K562 (cell line): ENCODE results near the gene MRPL40. TPM values are rescaled to one million over a fixed set of nuclear protein-coding genes. Genes with fewer than 3 reads are reported as not detected.

Experiments
- ATAC-seq: fragments of 200-7000 bp; cut with Tn5 transposase; 3 replicates; pipeline ENCODE4 v1.9.1; 2020; ENCODE audit warnings: moderate library complexity
- BruUV-seq: library from RNA; stranded (reverse); fragments of 400-500 nt; replicated peaks from 2 replicates; lab custom pipeline; 2021; lab: Mats Ljungman, UMichigan
- CTCF ChIA-PET: fragments of 300-600 bp; formaldehyde crosslinking; extraction: SDS; loops from one replicate; lab custom pipeline; 2021; ENCODE audit warnings: low intra/inter-chr PET ratio; lab: Yijun Ruan, JAX
- POLR2A ChIA-PET: fragments of 300-600, 350-650 bp; sonication (Branson Sonifier 250); formaldehyde crosslinking; extraction: SDS; loops from one replicate; lab custom pipeline; 2021; ENCODE audit warnings: antibody characterized with exemption, inconsistent platforms; lab: Yijun Ruan, JAX
- DNase-seq, 4 experiments: peaks; one replicate each; pipeline versions ENCODE4 v3.0.0 to v3.0.0-alpha.2; 2011 to 2018; ENCODE audit warnings: low spot score in 3 of 4, mixed read lengths in 3 of 4; ENCODE audit errors: extremely low read depth in 1 of 4
- FAIRE-seq: peaks from 2 replicates; lab custom pipeline; 2011; peaks lifted over from hg19 to GRCh38; lab: Jason Lieb, UNC
- H2AFZ ChIP-seq: 2 replicates; pipeline ENCODE4 v1.6.0; 2011; ENCODE audit warnings: low read depth, low read length, control low read depth, inconsistent platforms
- H3K27ac ChIP-seq: fragments of 200-600 bp; 3 replicates; pipeline ENCODE4 v1.8.0; 2011; ENCODE audit warnings: low read depth, mild to moderate bottlenecking, control low read depth, inconsistent platforms, low read length, moderate library complexity, mixed read lengths; ENCODE audit errors: extremely low read depth
- H3K27me3 ChIP-seq, 2 experiments: fragments of 300-600 bp in 1 of 2; 2 replicates in 1 of 2; 3 replicates in 1 of 2; pipeline versions ENCODE4 v1.6.0 to v1.8.0; 2011; ENCODE audit warnings: inconsistent platforms in 2 of 2, low read length in 2 of 2, mild to moderate bottlenecking in 1 of 2, mixed read lengths in 1 of 2, moderate library complexity in 1 of 2; ENCODE audit not compliant: control insufficient read depth in 2 of 2, insufficient read depth in 2 of 2
- H3K36me3 ChIP-seq: fragments of 300-600 bp; 3 replicates; pipeline ENCODE4 v1.8.0; 2011; ENCODE audit warnings: mild to moderate bottlenecking, low read length, inconsistent platforms; ENCODE audit not compliant: control insufficient read depth, insufficient read depth
- H3K4me1 ChIP-seq, 2 experiments: fragments of 200-600 bp in 1 of 2; replicated peaks in 1 of 2; 2 replicates in 1 of 2; 3 replicates in 1 of 2; pipeline versions ENCODE4 v1.5.1 to v1.8.0; 2011; ENCODE audit warnings: inconsistent platforms in 2 of 2, low read length in 2 of 2, mild to moderate bottlenecking in 1 of 2, mixed read lengths in 1 of 2, moderate library complexity in 1 of 2; ENCODE audit not compliant: control insufficient read depth in 2 of 2, insufficient read depth in 2 of 2
- H3K4me2 ChIP-seq: 2 replicates; pipeline ENCODE4 v1.6.1; 2011; ENCODE audit warnings: low read length, control low read depth, inconsistent platforms, mixed read lengths; ENCODE audit not compliant: insufficient read depth
- H3K4me3 ChIP-seq: fragments of 200-600 bp; sonication (generic), shearing (Covaris generic); 2 replicates; pipeline ENCODE4 v1.5.1; 2016; ENCODE audit warnings: control low read depth, inconsistent platforms
- H3K79me2 ChIP-seq: fragments of 200-600 bp; 3 replicates; pipeline ENCODE4 v1.8.0; 2011; ENCODE audit warnings: low read length, inconsistent platforms; ENCODE audit not compliant: control insufficient read depth, insufficient read depth
- H3K9ac ChIP-seq, 2 experiments: 2 replicates each; pipeline versions ENCODE4 v1.6.0 to v1.6.1; 2011; ENCODE audit warnings: low read depth in 2 of 2, low read length in 2 of 2, control low read depth in 1 of 2, inconsistent platforms in 1 of 2, mild to moderate bottlenecking in 1 of 2, mixed read lengths in 1 of 2; ENCODE audit not compliant: insufficient read depth in 1 of 2
- H3K9me1 ChIP-seq: one replicate; pipeline ENCODE4 v1.6.0; 2011; ENCODE audit warnings: inconsistent platforms, mild to moderate bottlenecking, low read length, moderate library complexity; ENCODE audit not compliant: control insufficient read depth, insufficient read depth
- H3K9me3 ChIP-seq: replicated peaks from 2 replicates; pipeline ENCODE4 v1.5.1; 2011; ENCODE audit warnings: low read depth, low read length, inconsistent platforms; ENCODE audit not compliant: control insufficient read depth, insufficient read depth
- H4K20me1 ChIP-seq: replicated peaks from 2 replicates; pipeline ENCODE4 v1.6.1; 2011; ENCODE audit warnings: low read length, inconsistent platforms, mixed read lengths; ENCODE audit not compliant: control insufficient read depth, insufficient read depth
- BCOR ChIP-seq: fragments of 450-650 bp; IDR thresholded peaks from 2 replicates; pipeline ENCODE4 v1.6.1; 2016
- CEBPB ChIP-seq: fragments of 450-650 bp; IDR thresholded peaks from 2 replicates; pipeline ENCODE4 v1.6.1; 2016; ENCODE audit warnings: missing genetic modification characterization, missing compliant biosample characterization
- EGR1 ChIP-seq: fragments of 450-650 bp; conservative IDR thresholded peaks from 2 replicates; pipeline ENCODE4 v1.6.1; 2017; ENCODE audit warnings: mild to moderate bottlenecking
- EZH2 ChIP-seq: IDR thresholded peaks from 2 replicates; pipeline ENCODE4 v1.6.1; 2012; ENCODE audit warnings: low read depth, mild to moderate bottlenecking, inconsistent platforms, low read length, borderline replicate concordance
- FOXJ3 ChIP-seq: sonication (generic); formaldehyde crosslinking; IDR thresholded peaks from 2 replicates; pipeline ENCODE4 v1.4.0; 2020; ENCODE audit warnings: mild to moderate bottlenecking, missing genetic modification reagents
- HMGN3 ChIP-seq: IDR thresholded peaks from 2 replicates; pipeline ENCODE4 v1.6.1; 2011; ENCODE audit warnings: borderline replicate concordance, low read depth, mild to moderate bottlenecking, mixed read lengths, low read length; ENCODE audit not compliant: insufficient read length; ENCODE audit errors: extremely low read depth
- MCM7 ChIP-seq, 2 experiments: fragments of 450-650 bp; IDR thresholded peaks; 2 replicates each; pipeline ENCODE4 v1.6.1; 2016 to 2018
- RCOR1 ChIP-seq, 2 experiments: IDR thresholded peaks; 2 replicates each; pipeline ENCODE4 v1.6.1; 2012; ENCODE audit warnings: low read depth in 2 of 2, low read length in 2 of 2, borderline replicate concordance in 1 of 2, improper control_type of control experiment in 1 of 2
- RHOXF2B ChIP-seq: fragments of 250-450 bp; sonication (Bioruptor Pico); conservative IDR thresholded peaks from 2 replicates; pipeline ENCODE4 v1.5.1; 2021
- RNF2 ChIP-seq: sonication (generic); IDR thresholded peaks from 2 replicates; pipeline ENCODE4 v1.6.1; 2016
- SMARCA5 ChIP-seq: fragments of 450-650 bp; IDR thresholded peaks from 2 replicates; pipeline ENCODE4 v1.6.1; 2016
- ZNF551 ChIP-seq: fragments of 250-450 bp; sonication (Bioruptor Pico); IDR thresholded peaks from 2 replicates; pipeline ENCODE4 v1.5.0; 2021; ENCODE audit warnings: mild to moderate bottlenecking, moderate library complexity
- whole genome bisulfite sequencing: fragments of 100-300 bp; shearing (Covaris generic); methylation state at CpG from one replicate; pipeline ENCODE4 v1.1.6; 2016; ENCODE audit warnings: low coverage, mixed read lengths; ENCODE audit not compliant: insufficient coverage; ENCODE audit errors: missing lambda C conversion rate; 5-methylcytosine and 5-hydroxymethylcytosine counted together
- in situ Hi-C: fragments of 300-500 bp; cut with MboI; formaldehyde crosslinking; loops from 4 replicates; pipeline ENCODE4 v1.15.0; 2018; ENCODE audit warnings: inconsistent platforms, mixed read lengths
- intact Hi-C: fragments of 100-400 bp; cut with micrococcal nuclease; formaldehyde crosslinking; loops from 2 replicates; pipeline ENCODE4 v1.14.2; 2022
- polyA plus RNA-seq, 8 experiments: library from polyadenylated mRNA; depleted of rRNA in 4 of 8; stranded (reverse) in 5 of 8; unstranded in 3 of 8; fragments of >200 nt; fragmentation: Nextera tagmentation in 2 of 8; fragmentation: Illumina TruSeq in 1 of 8; extraction: Ambion mirVana in 2 of 8; extraction: Trizol in 1 of 8; gene quantifications; 2 replicates each; pipeline versions ENCODE4 v1.2.1 to v1.2.3, GENCODE V29; 2011 to 2014; ENCODE audit warnings: inconsistent platforms in 1 of 8, missing spikeins in 1 of 8
- total RNA-seq, 7 experiments: library from RNA; depleted of rRNA in 6 of 7; stranded (reverse); fragments of >200 nt in 6 of 7; fragmentation: Illumina TruSeq in 2 of 7; extraction: Trizol in 2 of 7; gene quantifications; 2 replicates each; pipeline versions ENCODE4 v1.2.1 to v1.2.3, GENCODE V29; 2011 to 2021; ENCODE audit warnings: low replicate concordance in 1 of 7
- TF ChIP-seq, protein P1 (sequence below): fragments of 250-450 bp; sonication (Bioruptor Pico); IDR thresholded peaks from 2 replicates; pipeline ENCODE4 v1.4.0; 2020
- TF ChIP-seq, protein P2 (sequence below): fragments of 450-650 bp; IDR thresholded peaks from 2 replicates; pipeline ENCODE4 v1.6.1; 2018; ENCODE audit not compliant: partially characterized antibody
- TF ChIP-seq, protein P3 (sequence below), 2 experiments: fragments of 450-650 bp in 1 of 2; sonication (generic) in 1 of 2; formaldehyde crosslinking in 1 of 2; IDR thresholded peaks in 1 of 2; conservative IDR thresholded peaks in 1 of 2; 2 replicates each; pipeline versions ENCODE4 v1.6.1 to v1.8.1; 2016 to 2023; ENCODE audit warnings: mild to moderate bottlenecking in 2 of 2, moderate library complexity in 2 of 2, inconsistent platforms in 1 of 2, missing genetic modification reagents in 1 of 2

The MRPL40 gene
- total and polyA plus RNA-seq, 9 of the 15 experiments (the other 6 are each of a cell fraction or from before 2014, with no cell fraction given), result 132 to 652 (median 208) TPM

DNA sequence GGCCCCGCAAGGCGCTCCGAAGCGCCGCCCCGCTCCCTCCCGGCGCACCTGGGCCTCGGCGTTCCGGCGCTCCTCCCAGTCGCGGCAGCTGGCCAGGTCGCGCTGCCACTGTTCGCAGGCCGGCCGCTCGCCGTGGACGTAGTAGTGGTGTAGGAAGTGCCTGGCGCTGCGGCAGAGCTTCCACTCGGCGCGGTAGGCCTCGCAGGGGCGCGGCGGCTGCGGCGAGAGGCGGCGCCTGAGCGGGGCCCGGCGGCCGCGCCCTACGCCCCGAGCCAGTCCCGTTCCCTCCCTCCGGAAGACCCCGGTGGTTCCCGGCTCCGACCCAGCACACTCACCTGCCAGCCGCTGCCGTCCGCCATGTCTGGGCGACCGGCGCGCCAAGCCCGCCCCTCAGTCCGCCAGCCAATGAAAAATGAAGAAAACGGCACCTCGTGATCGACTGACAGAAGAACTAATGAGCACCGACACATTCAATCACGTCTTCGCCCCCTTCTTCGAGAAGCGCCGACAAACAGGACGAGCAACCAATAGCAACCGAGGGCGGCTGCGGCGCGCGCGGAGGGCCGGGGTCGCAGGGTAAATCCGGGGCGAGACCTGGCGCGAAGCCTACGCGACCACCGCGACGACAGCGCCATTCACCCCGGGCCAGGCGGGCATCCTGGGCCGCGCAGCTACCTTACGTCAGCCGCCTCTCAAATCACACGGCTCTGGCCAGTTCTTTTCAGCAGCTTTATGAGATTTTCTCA, 15.2 kb downstream of the MRPL40 start, which contains the start of gene C22orf39:
TSS of gene C22orf39 (minus strand) at position 382 of the 746 bp plus-strand sequence. CDS start at position 359, 23 bp downstream.
- H3K4me1 ChIP-seq, result peaks cover 27 to 38% of the 10 kb centered on the region in 2 experiments
- H3K27ac ChIP-seq, result peak within 1 kb of the TSS; percentile 86
- H3K27me3 ChIP-seq, result no peaks in the 10 kb centered on the region
- ChIA-PET POLR2A (interaction anchor here (0.5 to 11.7 kb wide), 22 partner anchors 8 to 1391 kb away, joined by 3 to 284 read pairs (median 4); partner anchors contain the start of genes CDC45, HIRA, MRPL40 and UFD1), CTCF (interaction anchor here (0.7 kb wide), 1 partner anchor 308 kb away, joined by 4 read pairs; no protein-coding TSS in a partner anchor)
- peaks cover 57% of the 10 kb centered on the region for H3K79me2 ChIP-seq
- WGBS, result 9% methylated on average over 92 of the region's 92 CpGs
- H3K9me3 ChIP-seq, result no peaks in the 10 kb centered on the region
- peak within 1 kb of the TSS; percentile 94 for H2AFZ ChIP-seq
- H3K4me3 ChIP-seq, result peak within 1 kb of the TSS; percentile 73
- in situ Hi-C loops (no loop called here), intact Hi-C loops (loop anchor here (1.0 to 10.0 kb wide), 7 partner anchors 15 to 229 kb away; partner anchors contain the start of genes CDC45, MRPL40 and UFD1)
- H3K9ac ChIP-seq, result peak within 1 kb of the TSS; percentile 89 to 97
- ATAC-seq (peak; percentile 95), FAIRE-seq (peak; percentile 84), DNase-seq (peak; percentile 99 to 100 (median 100))
- no peaks in the 10 kb centered on the region for H3K9me1 ChIP-seq
- H3K36me3 ChIP-seq, result peaks cover 85% of the 10 kb centered on the region
- peaks cover 26% of the 10 kb centered on the region for H4K20me1 ChIP-seq
- no TSS peak for BruUV-seq
- H3K4me2 ChIP-seq, result peak within 1 kb of the TSS; percentile 97
- TF ChIP-seq, protein P1, sequence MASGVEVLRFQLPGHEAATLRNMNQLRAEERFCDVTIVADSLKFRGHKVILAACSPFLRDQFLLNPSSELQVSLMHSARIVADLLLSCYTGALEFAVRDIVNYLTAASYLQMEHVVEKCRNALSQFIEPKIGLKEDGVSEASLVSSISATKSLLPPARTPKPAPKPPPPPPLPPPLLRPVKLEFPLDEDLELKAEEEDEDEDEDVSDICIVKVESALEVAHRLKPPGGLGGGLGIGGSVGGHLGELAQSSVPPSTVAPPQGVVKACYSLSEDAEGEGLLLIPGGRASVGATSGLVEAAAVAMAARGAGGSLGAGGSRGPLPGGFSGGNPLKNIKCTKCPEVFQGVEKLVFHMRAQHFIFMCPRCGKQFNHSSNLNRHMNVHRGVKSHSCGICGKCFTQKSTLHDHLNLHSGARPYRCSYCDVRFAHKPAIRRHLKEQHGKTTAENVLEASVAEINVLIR, result peak; percentile 68
- TF ChIP-seq, protein P2, sequence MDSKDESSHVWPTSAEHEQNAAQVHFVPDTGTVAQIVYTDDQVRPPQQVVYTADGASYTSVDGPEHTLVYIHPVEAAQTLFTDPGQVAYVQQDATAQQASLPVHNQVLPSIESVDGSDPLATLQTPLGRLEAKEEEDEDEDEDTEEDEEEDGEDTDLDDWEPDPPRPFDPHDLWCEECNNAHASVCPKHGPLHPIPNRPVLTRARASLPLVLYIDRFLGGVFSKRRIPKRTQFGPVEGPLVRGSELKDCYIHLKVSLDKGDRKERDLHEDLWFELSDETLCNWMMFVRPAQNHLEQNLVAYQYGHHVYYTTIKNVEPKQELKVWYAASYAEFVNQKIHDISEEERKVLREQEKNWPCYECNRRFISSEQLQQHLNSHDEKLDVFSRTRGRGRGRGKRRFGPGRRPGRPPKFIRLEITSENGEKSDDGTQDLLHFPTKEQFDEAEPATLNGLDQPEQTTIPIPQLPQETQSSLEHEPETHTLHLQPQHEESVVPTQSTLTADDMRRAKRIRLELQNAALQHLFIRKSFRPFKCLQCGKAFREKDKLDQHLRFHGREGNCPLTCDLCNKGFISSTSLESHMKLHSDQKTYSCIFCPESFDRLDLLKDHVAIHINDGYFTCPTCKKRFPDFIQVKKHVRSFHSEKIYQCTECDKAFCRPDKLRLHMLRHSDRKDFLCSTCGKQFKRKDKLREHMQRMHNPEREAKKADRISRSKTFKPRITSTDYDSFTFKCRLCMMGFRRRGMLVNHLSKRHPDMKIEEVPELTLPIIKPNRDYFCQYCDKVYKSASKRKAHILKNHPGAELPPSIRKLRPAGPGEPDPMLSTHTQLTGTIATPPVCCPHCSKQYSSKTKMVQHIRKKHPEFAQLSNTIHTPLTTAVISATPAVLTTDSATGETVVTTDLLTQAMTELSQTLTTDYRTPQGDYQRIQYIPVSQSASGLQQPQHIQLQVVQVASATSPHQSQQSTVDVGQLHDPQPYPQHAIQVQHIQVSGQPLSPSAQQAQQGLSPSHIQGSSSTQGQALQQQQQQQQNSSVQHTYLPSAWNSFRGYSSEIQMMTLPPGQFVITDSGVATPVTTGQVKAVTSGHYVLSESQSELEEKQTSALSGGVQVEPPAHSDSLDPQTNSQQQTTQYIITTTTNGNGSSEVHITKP, result peak; percentile 39
- peak; percentile 83 for TF ChIP-seq EGR1
- no peak for TF ChIP-seq CEBPB (tag)
- TF ChIP-seq ZNF551, result no peak
- TF ChIP-seq SMARCA5, result no peak
- no peak for TF ChIP-seq MCM7 (IDR thresholded peaks at IDR 0.05)
- peak; percentile 94 for TF ChIP-seq HMGN3
- TF ChIP-seq EZH2, result no peak
- TF ChIP-seq RCOR1 (IDR thresholded peaks at IDR 0.05; ENCODE audit: borderline replicate concordance in 1 of 2, low read depth in 2 of 2, low read length in 2 of 2), result peak; percentile 36 to 86; a peak in 3 of 4 replicates
- TF ChIP-seq, protein P3, sequence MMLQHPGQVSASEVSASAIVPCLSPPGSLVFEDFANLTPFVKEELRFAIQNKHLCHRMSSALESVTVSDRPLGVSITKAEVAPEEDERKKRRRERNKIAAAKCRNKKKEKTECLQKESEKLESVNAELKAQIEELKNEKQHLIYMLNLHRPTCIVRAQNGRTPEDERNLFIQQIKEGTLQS (IDR thresholded peaks at IDR 0.05), result no peak; the same call in 1 of the 2 replicates
- TF ChIP-seq, protein P3 (CRISPR knock-in tag; conservative IDR thresholded peaks at IDR 0.05), result peak; percentile 97
- no peak; the same call in 1 of the 2 replicates for TF ChIP-seq BCOR
- no peak for TF ChIP-seq RNF2
- TF ChIP-seq RHOXF2B (CRISPR knock-in tag), result no peak; the same call in none of the 2 replicates
- TF ChIP-seq FOXJ3 (CRISPR knock-in tag), result no peak
